ENCODE results near the gene UPP1. TPM values are rescaled to one million over a fixed set of nuclear protein-coding genes. Genes with fewer than 3 reads are reported as not detected.

UPP1 gene
- total RNA-seq, 1 experiment from 2014 or later: 24.3 TPM

Other genes with a start within 250 kb of the UPP1 start
- not detected in 2 replicates for gene PKD1L1, start 140.8 kb upstream of the UPP1 start, total RNA-seq (2014; rRNA removed; shearing (Covaris generic))
- gene HUS1, start 109.7 kb upstream of the UPP1 start, total RNA-seq (2014; rRNA removed; shearing (Covaris generic)): 10.5 and 16.6 TPM in 2 replicates
- not detected in 2 replicates for gene SUN3, start 60.2 kb upstream of the UPP1 start, total RNA-seq (2014; rRNA removed; shearing (Covaris generic))
- not detected in 2 replicates for gene C7orf57, start 53.7 kb upstream of the UPP1 start, total RNA-seq (2014; rRNA removed; shearing (Covaris generic))
- 0.08 and 0.26 TPM in 2 replicates for gene ABCA13, start 82.2 kb downstream of the UPP1 start, total RNA-seq (2014; rRNA removed; shearing (Covaris generic))